K562 (cell line): ENCODE data around the gene HSPA1L. TPM values are rescaled to one million over a fixed set of nuclear protein-coding genes. Genes with fewer than 3 reads are reported as not detected.

ENCODE experiments used
- ARID1B ChIP-seq: fragments of 450-650 bp; IDR thresholded peaks from 2 replicates; pipeline ENCODE4 v1.6.1; 2016; ENCODE audit warnings: antibody characterized with exemption, mild to moderate bottlenecking, inconsistent platforms
- ATF3 ChIP-seq, 2 experiments: fragments of 450-650 bp in 1 of 2; sonication (generic) in 1 of 2; formaldehyde crosslinking in 1 of 2; IDR thresholded peaks in 1 of 2; conservative IDR thresholded peaks in 1 of 2; 2 replicates each; pipeline versions ENCODE4 v1.6.1 to v1.8.1; 2016 to 2023; ENCODE audit warnings: mild to moderate bottlenecking in 2 of 2, moderate library complexity in 2 of 2, inconsistent platforms in 1 of 2, missing genetic modification reagents in 1 of 2
- CAMTA2 ChIP-seq: fragments of 250-450 bp; sonication (Bioruptor Pico); conservative IDR thresholded peaks from 2 replicates; pipeline ENCODE4 v1.5.1; 2022
- CHD2 ChIP-seq: IDR thresholded peaks from 2 replicates; pipeline ENCODE4 v1.6.1; 2011; ENCODE audit warnings: low read depth, low read length
- DPF2 ChIP-seq: fragments of 450-650 bp; IDR thresholded peaks from 2 replicates; pipeline ENCODE4 v1.6.1; 2016
- ETV1 ChIP-seq: fragments of 450-650 bp; conservative IDR thresholded peaks from 2 replicates; pipeline ENCODE4 v1.6.1; 2016; ENCODE audit warnings: missing genetic modification characterization, control low read depth, low read depth, missing compliant biosample characterization
- FOXJ2 ChIP-seq: fragments of 200-800 bp; sonication (Bioruptor generic); IDR thresholded peaks from 2 replicates; pipeline ENCODE4 v1.6.1; 2016; ENCODE audit warnings: missing genetic modification characterization, missing compliant biosample characterization
- GATA2 ChIP-seq: sonication (generic); formaldehyde crosslinking; IDR thresholded peaks from 2 replicates; pipeline ENCODE4 v1.4.0; 2020; ENCODE audit warnings: mild to moderate bottlenecking, missing genetic modification reagents
- HDAC8 ChIP-seq: fragments of 450-650 bp; IDR thresholded peaks from 2 replicates; pipeline ENCODE4 v1.6.1; 2016; ENCODE audit warnings: mild to moderate bottlenecking, missing genetic modification characterization, moderate library complexity, missing compliant biosample characterization
- HLTF ChIP-seq: fragments of 450-650 bp; IDR thresholded peaks from 2 replicates; pipeline ENCODE4 v1.6.1; 2016
- MAZ ChIP-seq, 2 experiments: fragments of 450-650 bp in 1 of 2; sonication (generic) in 1 of 2; formaldehyde crosslinking; IDR thresholded peaks in 1 of 2; conservative IDR thresholded peaks in 1 of 2; 2 replicates each; pipeline versions ENCODE4 v1.4.0 to v1.5.0; 2020; ENCODE audit warnings: mild to moderate bottlenecking in 1 of 2, missing genetic modification reagents in 1 of 2
- NR0B1 ChIP-seq: fragments of 450-650 bp; IDR thresholded peaks from one replicate; pipeline ENCODE4 v1.6.1; 2018; ENCODE audit warnings: mild to moderate bottlenecking, moderate library complexity; ENCODE audit not compliant: partially characterized antibody
- NR2C1 ChIP-seq, 2 experiments: fragments of 450-650 bp; IDR thresholded peaks; 2 replicates each; pipeline ENCODE4 v1.6.1; 2017; ENCODE audit warnings: mild to moderate bottlenecking in 2 of 2, antibody characterized with exemption in 1 of 2, inconsistent platforms in 1 of 2, missing compliant biosample characterization in 1 of 2, missing genetic modification characterization in 1 of 2
- NR2F6 ChIP-seq: fragments of 450-650 bp; formaldehyde crosslinking; IDR thresholded peaks from 2 replicates; pipeline ENCODE4 v1.4.0; 2020; ENCODE audit warnings: mild to moderate bottlenecking
- PCBP1 ChIP-seq: fragments of 200-400 bp; formaldehyde crosslinking; IDR thresholded peaks from 2 replicates; pipeline ENCODE4 v1.6.1; 2018; ENCODE audit warnings: mild to moderate bottlenecking, low read depth, low read length; ENCODE audit not compliant: poor library complexity, severe bottlenecking
- SMARCA4 ChIP-seq: fragments of 450-650 bp; IDR thresholded peaks from 2 replicates; pipeline ENCODE4 v1.6.1; 2016
- TCF3 ChIP-seq: sonication (generic); formaldehyde crosslinking; IDR thresholded peaks from 2 replicates; pipeline ENCODE4 v1.4.0; 2020; ENCODE audit warnings: mild to moderate bottlenecking, missing genetic modification reagents
- TOE1 ChIP-seq, 2 experiments: fragments of 450-650 bp in 1 of 2; sonication (generic) in 1 of 2; formaldehyde crosslinking in 1 of 2; IDR thresholded peaks; 2 replicates each; pipeline versions ENCODE4 v1.7.1 to v1.8.0; 2016 to 2022; ENCODE audit warnings: borderline replicate concordance in 2 of 2, mild to moderate bottlenecking in 2 of 2, antibody characterized with exemption in 1 of 2, inconsistent platforms in 1 of 2, low read depth in 1 of 2, missing genetic modification reagents in 1 of 2, moderate library complexity in 1 of 2
- VEZF1 ChIP-seq: fragments of 200-800 bp; sonication (Bioruptor generic); IDR thresholded peaks from 2 replicates; pipeline ENCODE4 v1.6.1; 2017; ENCODE audit warnings: missing genetic modification characterization, missing compliant biosample characterization
- ZNF197 ChIP-seq: fragments of 200-800 bp; sonication (Bioruptor generic); IDR thresholded peaks from 2 replicates; pipeline ENCODE4 v1.6.1; 2016; ENCODE audit warnings: low read depth, missing genetic modification characterization, missing compliant biosample characterization
- ZNF431 ChIP-seq: sonication (generic); formaldehyde crosslinking; IDR thresholded peaks from 2 replicates; pipeline ENCODE4 v1.8.0; 2022; ENCODE audit warnings: mild to moderate bottlenecking, missing genetic modification reagents
- polyA plus RNA-seq, 8 experiments: library from polyadenylated mRNA; depleted of rRNA in 4 of 8; stranded (reverse) in 5 of 8; unstranded in 3 of 8; fragments of >200 nt; fragmentation: Nextera tagmentation in 2 of 8; fragmentation: Illumina TruSeq in 1 of 8; extraction: Ambion mirVana in 2 of 8; extraction: Trizol in 1 of 8; gene quantifications; 2 replicates each; pipeline versions ENCODE4 v1.2.1 to v1.2.3, GENCODE V29; 2011 to 2014; ENCODE audit warnings: inconsistent platforms in 1 of 8, missing spikeins in 1 of 8
- total RNA-seq, 7 experiments: library from RNA; depleted of rRNA in 6 of 7; stranded (reverse); fragments of >200 nt in 6 of 7; fragmentation: Illumina TruSeq in 2 of 7; extraction: Trizol in 2 of 7; gene quantifications; 2 replicates each; pipeline versions ENCODE4 v1.2.1 to v1.2.3, GENCODE V29; 2011 to 2021; ENCODE audit warnings: low replicate concordance in 1 of 7
- TF ChIP-seq, protein P1 (sequence below), 2 experiments: fragments of 450-650 bp; conservative IDR thresholded peaks; 2 replicates each; pipeline ENCODE4 v1.6.1; 2017; ENCODE audit warnings: mild to moderate bottlenecking in 2 of 2, moderate library complexity in 2 of 2

Gene HSPA1L
- total and polyA plus RNA-seq, 9 of the 15 experiments (the other 6 are each of a cell fraction or from before 2014, with no cell fraction given) = 0.14 to 2.1 (median 1.3) TPM

GRCh38 chr6:31794294-31794865 is 20.7 kb downstream of the HSPA1L start (continued):
- TF ChIP-seq PCBP1 (no peak), CHD2 (peak; percentile 49; the same call in 1 of the 2 replicates), MAZ (CRISPR knock-in tag; conservative IDR thresholded peaks at IDR 0.05 in 1 of 2, IDR thresholded peaks at IDR 0.05 in 1 of 2) (0 out of 4 replicates have a peak, but pooled peaks of 1 of the 2 experiments have one; percentile 50), NR2C1 (IDR thresholded peaks at IDR 0.05) (peak; percentile 62; the same call in 1 of the 2 replicates), NR2C1 (tag; IDR thresholded peaks at IDR 0.05) (0 out of 2 replicates have a peak, but pooled peaks have one; percentile 31), ETV1 (tag) (peak; percentile 42; the same call in 1 of the 2 replicates), TCF3 (CRISPR knock-in tag) (peak; percentile 5; the same call in 1 of the 2 replicates), NR0B1 (no peak), TOE1 (IDR thresholded peaks at IDR 0.05; ENCODE audit: borderline replicate concordance) (0 out of 2 replicates have a peak, but pooled peaks have one; percentile 25), TOE1 (CRISPR knock-in tag; IDR thresholded peaks at IDR 0.05; ENCODE audit: borderline replicate concordance, low read depth) (no peak), GATA2 (CRISPR knock-in tag) (peak; percentile 49), NR2F6 (no peak), VEZF1 (CRISPR knock-in tag) (0 out of 2 replicates have a peak, but pooled peaks have one; percentile 37), ZNF431 (CRISPR knock-in tag) (no peak), ZNF197 (CRISPR knock-in tag) (no peak), CAMTA2 (CRISPR knock-in tag) (no peak), SMARCA4 (peak; percentile 87), HLTF (no peak; the same call in 1 of the 2 replicates), DPF2 (peak; percentile 92), ATF3 (IDR thresholded peaks at IDR 0.05) (peak; percentile 39; the same call in 1 of the 2 replicates), ATF3 (CRISPR knock-in tag; conservative IDR thresholded peaks at IDR 0.05) (no peak), FOXJ2 (tag) (0 out of 2 replicates have a peak, but pooled peaks have one; percentile 35), ARID1B (peak; percentile 78), HDAC8 (tag) (0 out of 2 replicates have a peak, but pooled peaks have one; percentile 16)
- TF ChIP-seq, protein P1, sequence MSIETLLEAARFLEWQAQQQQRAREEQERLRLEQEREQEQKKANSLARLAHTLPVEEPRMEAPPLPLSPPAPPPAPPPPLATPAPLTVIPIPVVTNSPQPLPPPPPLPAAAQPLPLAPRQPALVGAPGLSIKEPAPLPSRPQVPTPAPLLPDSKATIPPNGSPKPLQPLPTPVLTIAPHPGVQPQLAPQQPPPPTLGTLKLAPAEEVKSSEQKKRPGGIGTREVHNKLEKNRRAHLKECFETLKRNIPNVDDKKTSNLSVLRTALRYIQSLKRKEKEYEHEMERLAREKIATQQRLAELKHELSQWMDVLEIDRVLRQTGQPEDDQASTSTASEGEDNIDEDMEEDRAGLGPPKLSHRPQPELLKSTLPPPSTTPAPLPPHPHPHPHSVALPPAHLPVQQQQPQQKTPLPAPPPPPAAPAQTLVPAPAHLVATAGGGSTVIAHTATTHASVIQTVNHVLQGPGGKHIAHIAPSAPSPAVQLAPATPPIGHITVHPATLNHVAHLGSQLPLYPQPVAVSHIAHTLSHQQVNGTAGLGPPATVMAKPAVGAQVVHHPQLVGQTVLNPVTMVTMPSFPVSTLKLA (conservative IDR thresholded peaks at IDR 0.05) = peak in 1 of 2 experiments; percentile 28; a peak in 3 of 4 replicates
